Effector CD4-positive, alpha-beta T cell (primary cell): ENCODE measurements around the gene GNG7.
"Not testable (repeated sequence)": the region's sequence is repeated elsewhere in the genome, so short reads cannot be mapped to it uniquely, and the experiment has no call there.

Source experiments
- DNase-seq: peaks from one replicate; pipeline ENCODE4 v3.0.0-alpha.2; 2020

GNG7 gene

GRCh38 chr19:2547033-2547680 is 155.3 kb downstream of the GNG7 start:
- no peak for DNase-seq

DNA sequence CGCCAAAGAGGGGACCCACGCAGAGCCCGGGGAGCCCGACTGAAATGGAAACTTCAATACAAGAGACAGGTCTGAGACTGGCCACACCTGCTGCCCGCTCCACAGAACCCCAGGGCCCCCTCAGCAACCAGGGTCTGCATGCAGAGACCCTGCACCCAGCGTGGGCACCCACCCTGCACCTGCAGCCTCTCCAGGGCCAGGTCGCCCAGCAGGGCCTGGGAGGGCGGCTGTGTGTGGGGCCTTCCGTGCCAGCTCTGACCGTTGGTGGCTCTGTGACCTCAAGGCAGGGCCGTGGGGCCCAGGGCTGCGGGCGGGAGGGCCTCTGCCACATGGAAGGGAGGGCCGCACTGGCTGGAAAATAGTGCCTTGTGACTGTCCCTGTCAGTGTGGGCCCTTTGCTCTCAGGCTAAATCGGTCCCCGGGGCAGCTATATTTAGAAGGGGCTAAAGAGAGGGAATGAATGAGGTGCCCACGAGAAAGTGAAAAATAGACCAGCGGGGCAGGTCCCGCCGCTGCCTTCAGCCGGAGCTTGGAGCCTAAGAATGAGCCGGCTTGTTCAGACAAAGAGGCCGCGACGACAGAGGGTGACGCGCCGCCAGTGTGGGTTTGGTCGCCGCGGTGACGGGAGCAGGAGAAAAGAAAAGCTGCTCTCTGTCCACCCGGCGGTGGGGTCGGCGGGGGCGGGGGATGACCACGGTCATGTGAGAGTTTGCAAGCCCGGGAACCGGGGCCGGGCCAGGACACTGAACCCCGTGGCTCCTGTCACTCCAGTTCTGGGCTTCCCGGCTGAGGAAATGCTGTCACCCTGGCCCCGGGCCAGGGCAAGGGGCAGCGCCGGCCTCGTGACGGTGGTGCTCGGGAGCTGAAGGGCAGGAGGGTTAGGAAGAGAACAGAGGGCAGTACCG is 156.1 kb downstream of the GNG7 start:
- no peak for DNase-seq

DNA sequence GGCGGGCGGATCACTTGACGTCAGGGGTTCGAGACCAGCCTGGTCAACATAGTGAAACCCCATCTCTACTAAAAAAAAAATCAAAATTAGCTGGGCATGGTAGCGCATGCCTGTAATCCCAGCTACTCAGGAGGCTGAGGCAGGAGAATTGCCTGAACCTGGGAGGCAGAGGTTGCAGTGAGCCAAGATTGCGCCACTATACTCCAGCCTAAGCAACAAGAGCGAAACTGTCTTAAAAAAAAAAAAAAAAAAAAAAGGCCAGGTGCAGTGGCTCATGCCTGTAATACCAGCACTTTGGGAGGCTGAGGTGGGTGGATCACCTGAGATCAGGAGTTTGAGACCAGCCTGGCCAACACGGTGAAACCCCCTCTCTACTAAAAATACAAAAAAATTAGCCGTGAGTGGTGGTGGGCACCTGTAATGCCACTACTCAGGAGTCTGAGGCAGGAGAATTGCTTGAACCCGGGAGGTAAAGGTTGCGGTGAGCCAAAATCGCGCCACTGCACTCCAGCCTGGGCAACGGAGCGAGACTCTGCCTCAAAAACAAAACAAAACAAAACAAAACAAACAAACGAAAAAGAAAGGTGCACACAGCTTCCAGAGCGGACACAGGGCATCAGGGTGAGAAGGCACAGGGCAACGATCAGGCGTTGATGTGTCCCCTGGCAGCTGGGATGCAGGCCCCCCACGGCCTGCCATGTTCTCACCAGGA is 156.9 kb downstream of the GNG7 start:
- not testable (repeated sequence) for DNase-seq

GRCh38 chr19:2544576-2545415 is 157.7 kb downstream of the GNG7 start:
- DNase-seq = no peak

- peak; percentile 50 for DNase-seq
These were observed 158.7 kb downstream of the GNG7 start for GRCh38 chr19:2543463-2544442.

- DNase-seq = not testable (repeated sequence)
These were observed 159.4 kb downstream of the GNG7 start for GRCh38 chr19:2543072-2543462.

GRCh38 chr19:2542341-2543069 is 160.0 kb downstream of the GNG7 start:
- no peak for DNase-seq

GRCh38 chr19:2540646-2541454 is 161.6 kb downstream of the GNG7 start:
- DNase-seq = no peak

GRCh38 chr19:2540251-2540645 is 162.2 kb downstream of the GNG7 start:
- DNase-seq = no peak

DNA sequence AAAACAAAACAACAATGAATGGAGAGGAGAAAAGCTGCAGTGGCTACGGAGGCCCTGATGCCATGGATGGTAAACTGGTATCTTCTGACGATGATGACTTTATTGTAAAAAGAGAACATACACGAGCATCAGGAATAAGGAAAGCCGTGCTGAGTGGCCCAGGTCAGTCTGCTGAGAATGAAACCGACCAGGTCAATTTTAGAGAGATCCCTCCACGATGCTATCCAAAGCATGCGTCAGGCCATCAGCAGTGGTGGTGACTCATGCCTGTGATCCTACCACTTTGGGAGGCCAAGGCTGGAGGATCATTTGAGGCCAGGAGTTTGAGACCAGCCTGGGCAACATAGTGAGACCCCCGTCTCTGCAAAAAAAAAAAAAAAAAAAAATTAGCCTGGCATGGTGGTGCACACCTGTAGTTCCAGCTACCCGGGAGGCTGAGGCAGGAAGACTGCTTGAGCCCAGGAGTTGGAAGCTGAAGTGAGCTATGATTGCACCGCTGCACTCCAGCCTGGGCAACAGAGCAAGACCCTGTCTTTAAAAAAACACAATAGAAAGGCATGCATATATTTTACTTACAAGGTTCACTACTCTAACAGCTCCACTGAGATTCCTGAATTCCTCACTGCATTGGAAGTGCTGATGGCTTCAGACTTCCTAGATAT is 164.3 kb downstream of the GNG7 start:
- no peak for DNase-seq

DNA sequence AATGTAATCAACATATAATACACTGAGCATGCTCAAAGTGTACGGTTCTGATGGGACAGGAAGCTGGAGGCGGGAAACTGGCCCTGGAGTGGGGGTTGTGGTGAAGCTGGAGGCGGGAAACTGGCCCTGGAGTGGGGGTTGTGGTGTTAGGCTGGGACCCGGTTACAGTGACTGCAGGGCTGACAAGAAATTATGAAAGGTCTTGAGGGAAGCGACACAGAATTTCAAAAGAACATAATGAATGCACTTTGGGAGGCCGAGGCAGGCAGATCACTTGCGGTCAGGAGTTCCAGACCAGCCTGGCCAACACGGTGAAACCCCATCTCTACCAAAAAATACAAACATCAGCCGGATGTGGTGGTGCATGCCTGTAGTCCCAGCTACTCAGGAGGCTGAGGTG is 164.9 kb downstream of the GNG7 start:
- not testable (repeated sequence) for DNase-seq

DNA sequence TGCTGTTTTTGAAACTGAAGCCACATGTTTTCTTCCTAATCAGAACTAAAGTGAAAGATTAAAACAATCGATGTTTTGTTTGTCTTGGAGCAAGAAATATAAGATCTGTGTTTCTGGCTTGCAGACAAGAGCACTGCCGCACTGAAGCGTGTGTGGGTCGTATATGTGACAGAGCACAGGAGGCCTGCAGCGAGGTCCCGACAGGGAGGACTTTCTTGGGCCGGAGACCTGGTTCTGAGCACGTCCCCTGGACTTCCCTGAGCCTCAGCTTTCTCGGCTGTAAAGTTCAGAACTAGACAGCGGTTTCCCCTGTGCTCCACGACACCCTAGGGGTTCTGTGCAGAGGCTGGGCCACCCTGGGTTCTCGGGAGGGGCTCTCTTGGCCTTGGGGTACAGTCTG is 166.0 kb downstream of the GNG7 start:
- DNase-seq = no peak

- DNase-seq = no peak
These were observed 168.0 kb downstream of the GNG7 start for GRCh38 chr19:2534423-2535013.

DNA sequence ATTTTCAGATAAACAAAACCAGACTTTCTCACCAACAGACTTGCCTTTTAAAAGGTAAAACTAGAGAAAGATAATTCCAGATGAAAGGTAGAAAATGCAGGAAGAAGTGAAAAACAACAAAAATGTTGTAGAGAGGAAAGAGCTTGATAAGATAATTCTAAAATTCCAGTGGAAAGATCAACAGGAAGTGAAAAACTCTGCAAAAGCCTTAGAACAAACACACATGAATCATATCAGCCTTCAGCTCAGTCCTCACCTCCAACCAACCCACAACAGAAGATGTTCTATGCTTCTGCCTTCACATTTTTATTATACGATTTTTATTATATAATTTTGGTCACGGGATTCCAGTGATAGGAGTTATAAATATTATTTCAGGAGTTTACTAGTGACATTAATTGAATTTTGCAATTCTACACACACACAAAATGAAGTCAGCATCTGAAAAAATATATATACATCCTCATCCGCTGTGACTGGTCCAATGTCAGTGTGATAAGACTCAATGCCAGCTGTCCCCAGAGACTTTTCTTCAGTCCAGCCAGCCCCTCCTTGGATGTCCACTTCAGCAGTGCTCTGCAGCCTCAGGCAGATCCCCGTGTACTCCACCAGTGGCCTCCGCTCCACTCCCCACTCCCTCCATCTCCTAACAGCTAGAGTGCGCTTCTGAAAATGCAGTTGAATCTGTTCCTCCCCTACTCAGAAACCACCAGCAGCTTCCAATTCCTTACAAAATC is 168.6 kb downstream of the GNG7 start:
- DNase-seq = no peak

GRCh38 chr19:2533072-2533425 is 169.4 kb downstream of the GNG7 start:
- no peak for DNase-seq

DNA sequence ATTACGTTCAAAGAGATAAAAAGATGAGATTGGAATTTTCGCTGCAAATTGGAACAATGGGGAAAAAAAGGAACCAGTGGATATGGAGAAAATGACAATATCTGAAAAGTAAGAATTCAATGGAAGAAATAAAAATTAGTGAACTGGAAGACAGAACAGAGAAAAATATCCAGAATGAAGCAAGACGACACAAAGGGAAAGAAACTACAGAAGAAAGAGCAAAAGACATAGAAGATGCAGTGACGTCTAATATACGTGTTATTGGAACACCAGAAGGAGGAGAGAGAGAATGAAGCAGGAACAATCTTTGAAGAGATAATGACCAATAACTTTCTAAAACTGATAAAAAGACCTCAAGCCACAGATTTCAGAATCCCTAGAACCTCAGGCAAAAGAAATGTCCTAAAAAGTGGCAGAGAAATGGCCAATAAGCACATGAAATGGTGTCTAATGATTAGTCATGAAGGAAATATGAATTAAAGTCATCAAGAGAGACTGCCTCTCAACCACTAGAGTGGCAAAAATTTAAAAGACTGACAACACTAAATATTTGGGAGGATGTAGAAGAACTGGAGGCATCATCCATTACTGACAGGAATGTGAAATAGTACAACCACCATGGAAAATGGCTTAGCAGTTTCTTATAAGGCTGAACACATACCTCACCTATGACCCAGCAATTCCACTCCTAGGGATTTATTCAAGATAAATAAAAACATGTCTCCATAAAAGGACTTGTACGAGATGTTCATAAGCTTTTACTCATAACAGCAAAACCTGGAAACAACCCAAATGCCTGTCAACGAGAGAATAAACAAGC is 170.0 kb downstream of the GNG7 start:
- no peak for DNase-seq

- not testable (repeated sequence) for DNase-seq
These were observed 172.6 kb downstream of the GNG7 start for GRCh38 chr19:2529942-2530341.
